ENCODE measurements around the gene MMEL1. TPM values are rescaled to one million over a fixed set of nuclear protein-coding genes. Genes with fewer than 3 reads are reported as not detected.

The MMEL1 gene
- total and polyA plus RNA-seq, 2 of the 13 experiments (the other 11 are each of a cell fraction or from before 2014, with no cell fraction given), result 0.48 TPM; not detected in 1

DNA sequence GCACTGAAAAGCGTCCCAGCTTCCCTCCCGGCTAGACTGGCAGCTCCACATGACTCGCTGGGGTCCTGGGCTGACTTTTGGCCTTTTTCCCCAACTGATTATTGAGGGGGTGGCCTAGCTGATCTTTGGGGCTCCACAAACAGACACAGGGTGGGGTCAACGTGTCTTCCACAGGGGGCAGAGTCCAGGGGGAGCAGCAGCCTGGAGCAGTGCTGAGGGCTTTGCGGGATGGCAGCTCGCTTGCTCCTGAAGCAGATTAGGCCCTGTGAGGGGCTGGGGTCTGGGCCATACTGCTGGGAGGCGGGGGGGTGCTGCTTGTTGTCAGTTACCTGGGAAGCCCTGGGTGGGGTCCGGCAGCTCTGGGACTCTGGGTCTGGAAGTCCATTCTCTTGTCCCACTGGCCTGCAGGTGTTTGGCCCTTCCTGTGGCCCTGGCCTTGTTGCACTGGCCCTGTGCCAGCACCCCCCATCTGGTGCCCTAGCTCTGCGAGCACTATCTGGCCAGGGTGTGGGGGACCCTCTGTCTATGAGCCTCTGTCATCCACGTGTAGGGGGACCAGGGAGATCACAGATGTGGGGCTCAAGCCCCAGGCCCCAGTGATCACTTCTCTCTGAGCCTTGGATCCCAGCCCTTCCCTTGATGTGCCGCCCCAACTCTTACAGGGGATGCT lies 90.4 kb downstream of the MMEL1 start (continued):
- TF ChIP-seq, protein P1, sequence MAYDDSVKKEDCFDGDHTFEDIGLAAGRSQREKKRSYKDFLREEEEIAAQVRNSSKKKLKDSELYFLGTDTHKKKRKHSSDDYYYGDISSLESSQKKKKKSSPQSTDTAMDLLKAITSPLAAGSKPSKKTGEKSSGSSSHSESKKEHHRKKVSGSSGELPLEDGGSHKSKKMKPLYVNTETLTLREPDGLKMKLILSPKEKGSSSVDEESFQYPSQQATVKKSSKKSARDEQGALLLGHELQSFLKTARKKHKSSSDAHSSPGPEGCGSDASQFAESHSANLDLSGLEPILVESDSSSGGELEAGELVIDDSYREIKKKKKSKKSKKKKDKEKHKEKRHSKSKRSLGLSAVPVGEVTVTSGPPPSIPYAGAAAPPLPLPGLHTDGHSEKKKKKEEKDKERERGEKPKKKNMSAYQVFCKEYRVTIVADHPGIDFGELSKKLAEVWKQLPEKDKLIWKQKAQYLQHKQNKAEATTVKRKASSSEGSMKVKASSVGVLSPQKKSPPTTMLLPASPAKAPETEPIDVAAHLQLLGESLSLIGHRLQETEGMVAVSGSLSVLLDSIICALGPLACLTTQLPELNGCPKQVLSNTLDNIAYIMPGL (CRISPR knock-in tag; IDR thresholded peaks at IDR 0.05; ENCODE audit: borderline replicate concordance in 1 of 2, low read depth in 1 of 2), result no peak
- no peak for TF ChIP-seq DRAP1 (CRISPR knock-in tag; IDR thresholded peaks at IDR 0.05)
- no peak for TF ChIP-seq TOPORS (CRISPR knock-in tag; IDR thresholded peaks at IDR 0.05)
- no peak for TF ChIP-seq ZFP41 (CRISPR knock-in tag; IDR thresholded peaks at IDR 0.05; ENCODE audit: borderline replicate concordance)
- no peak for TF ChIP-seq PAX8 (CRISPR knock-in tag; IDR thresholded peaks at IDR 0.05; ENCODE audit: borderline replicate concordance)
- no peak for TF ChIP-seq HOXA3 (CRISPR knock-in tag; IDR thresholded peaks at IDR 0.05)
- TF ChIP-seq, protein P2, sequence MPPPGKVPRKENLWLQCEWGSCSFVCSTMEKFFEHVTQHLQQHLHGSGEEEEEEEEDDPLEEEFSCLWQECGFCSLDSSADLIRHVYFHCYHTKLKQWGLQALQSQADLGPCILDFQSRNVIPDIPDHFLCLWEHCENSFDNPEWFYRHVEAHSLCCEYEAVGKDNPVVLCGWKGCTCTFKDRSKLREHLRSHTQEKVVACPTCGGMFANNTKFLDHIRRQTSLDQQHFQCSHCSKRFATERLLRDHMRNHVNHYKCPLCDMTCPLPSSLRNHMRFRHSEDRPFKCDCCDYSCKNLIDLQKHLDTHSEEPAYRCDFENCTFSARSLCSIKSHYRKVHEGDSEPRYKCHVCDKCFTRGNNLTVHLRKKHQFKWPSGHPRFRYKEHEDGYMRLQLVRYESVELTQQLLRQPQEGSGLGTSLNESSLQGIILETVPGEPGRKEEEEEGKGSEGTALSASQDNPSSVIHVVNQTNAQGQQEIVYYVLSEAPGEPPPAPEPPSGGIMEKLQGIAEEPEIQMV (CRISPR knock-in tag; IDR thresholded peaks at IDR 0.05; ENCODE audit: low read depth), result no peak
- no peak for TF ChIP-seq MIXL1 (CRISPR knock-in tag; IDR thresholded peaks at IDR 0.05)
- no peak for TF ChIP-seq ZNF703 (CRISPR knock-in tag; IDR thresholded peaks at IDR 0.05; ENCODE audit: borderline replicate concordance)
- no peak for TF ChIP-seq CBX2 (IDR thresholded peaks at IDR 0.05; ENCODE audit: low read depth, low read length)
- no peak for TF ChIP-seq CBX2 (CRISPR knock-in tag; IDR thresholded peaks at IDR 0.05; ENCODE audit: low read depth)
- 0 out of 2 replicates have a peak, but pooled peaks have one; percentile 58 for TF ChIP-seq CHCHD3 (CRISPR knock-in tag; IDR thresholded peaks at IDR 0.05)

Data from HepG2 (cell line).